HFF-Myc (cell line): ENCODE measurements around the gene SSTR5.

ENCODE experiments used
- DNase-seq: peaks from one replicate; pipeline ENCODE4 v3.0.0-alpha.2; 2011; ENCODE audit warnings: low read depth; ENCODE audit errors: extremely low read depth
- H3K4me3 ChIP-seq: replicated peaks from 2 replicates; pipeline ENCODE4 v1.5.1; 2011; ENCODE audit warnings: low read depth, mild to moderate bottlenecking, control low read depth, low read length
- CTCF ChIP-seq: IDR thresholded peaks from 2 replicates; pipeline ENCODE4 v1.5.1; 2012; ENCODE audit warnings: mild to moderate bottlenecking, low read depth, low read length, control low read depth; ENCODE audit errors: missing control alignments

The SSTR5 gene

GRCh38 chr16:1071561-1072225 lies 854 bp upstream of the SSTR5 start:
- DNase-seq = no peak
- TF ChIP-seq CTCF = no peak
- H3K4me3 ChIP-seq = no peak overlapping the region

GRCh38 chr16:1073262-1073558 lies 663 bp downstream of the SSTR5 start:
- H3K4me3 ChIP-seq = no peak overlapping the region
- no peak for TF ChIP-seq CTCF
- no peak for DNase-seq

GRCh38 chr16:1073566-1074378 lies 1.2 kb downstream of the SSTR5 start:
- DNase-seq = no peak
- TF ChIP-seq CTCF = peak; percentile 3
- no peak overlapping the region for H3K4me3 ChIP-seq

- H3K4me3 ChIP-seq = no peak overlapping the region
- DNase-seq = no peak
- no peak for TF ChIP-seq CTCF
Measured at GRCh38 chr16:1074379-1074649, 1.8 kb downstream of the SSTR5 start.

- no peak overlapping the region for H3K4me3 ChIP-seq
- no peak for TF ChIP-seq CTCF
- no peak for DNase-seq
Measured at GRCh38 chr16:1075546-1075945, 3.0 kb downstream of the SSTR5 start.

- no peak overlapping the region for H3K4me3 ChIP-seq
- no peak for DNase-seq
- no peak for TF ChIP-seq CTCF
Measured at GRCh38 chr16:1076801-1077576, 4.4 kb downstream of the SSTR5 start.
